HG03139 (cell line): ENCODE data around the gene DNTT.
A peak's percentile ranks its signal among the peaks of the same experiment; 100 is the strongest.
"Not testable (repeated sequence)": the region's sequence is repeated elsewhere in the genome, so short reads cannot be mapped to it uniquely, and the experiment has no call there.

Experiments
- ATAC-seq: cut with Tn5 transposase; IDR thresholded peaks from one replicate; pipeline ENCODE4 v1.9.1; 2021; ENCODE audit not compliant: unreplicated experiment

Gene DNTT

GRCh38 chr10:96306516-96306915, 2.3 kb downstream of the DNTT start:
- ATAC-seq, result peak; percentile 52

- ATAC-seq, result not testable (repeated sequence)
These were observed 4.6 kb downstream of the DNTT start for GRCh38 chr10:96308854-96309253.

- ATAC-seq, result no peak
These were observed 5.5 kb downstream of the DNTT start for GRCh38 chr10:96309628-96310320.

- ATAC-seq, result no peak
These were observed 6.1 kb downstream of the DNTT start for GRCh38 chr10:96310321-96310669.

GRCh38 chr10:96311180-96311715, 7.0 kb downstream of the DNTT start:
- ATAC-seq, result no peak

GRCh38 chr10:96313344-96313743, 9.1 kb downstream of the DNTT start:
- ATAC-seq, result no peak

- ATAC-seq, result no peak
These were observed 13.0 kb downstream of the DNTT start for GRCh38 chr10:96317067-96317833.

DNA sequence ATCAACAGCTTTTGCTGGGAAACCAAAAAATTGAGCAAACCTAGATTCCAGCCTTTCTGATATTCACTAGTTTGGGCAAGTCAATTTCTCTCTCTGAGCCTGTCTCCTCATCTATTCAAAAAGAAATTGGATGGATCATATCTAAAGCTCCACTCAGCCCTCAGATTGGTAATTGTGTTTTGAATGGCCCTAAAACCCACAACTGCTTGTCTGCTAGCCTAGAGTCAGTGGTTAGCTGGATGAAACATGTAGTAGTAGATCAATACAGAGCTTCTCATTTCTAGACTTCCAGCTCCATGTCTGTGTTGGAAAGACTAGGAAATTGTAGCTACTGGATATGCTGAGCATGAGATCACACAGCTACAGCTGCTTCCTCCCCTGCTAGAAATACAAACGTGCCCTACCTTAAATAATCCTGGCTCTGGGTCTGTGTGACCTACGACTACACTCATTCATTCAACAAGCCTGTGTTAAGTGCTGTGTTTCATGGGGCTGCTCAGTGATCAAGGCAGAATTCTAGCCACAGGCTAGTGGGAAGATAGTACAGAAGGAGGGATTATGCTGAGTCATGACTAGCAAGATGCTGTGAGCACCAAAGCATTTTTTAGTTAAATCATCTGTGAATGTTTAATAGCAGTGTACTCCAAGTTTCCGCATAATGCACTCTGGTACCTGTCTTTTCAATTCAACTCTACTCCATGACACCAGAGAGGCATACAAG, 15.7 kb downstream of the DNTT start:
- ATAC-seq, result no peak

- ATAC-seq, result no peak
These were observed 17.6 kb downstream of the DNTT start for GRCh38 chr10:96321822-96322221.

DNA sequence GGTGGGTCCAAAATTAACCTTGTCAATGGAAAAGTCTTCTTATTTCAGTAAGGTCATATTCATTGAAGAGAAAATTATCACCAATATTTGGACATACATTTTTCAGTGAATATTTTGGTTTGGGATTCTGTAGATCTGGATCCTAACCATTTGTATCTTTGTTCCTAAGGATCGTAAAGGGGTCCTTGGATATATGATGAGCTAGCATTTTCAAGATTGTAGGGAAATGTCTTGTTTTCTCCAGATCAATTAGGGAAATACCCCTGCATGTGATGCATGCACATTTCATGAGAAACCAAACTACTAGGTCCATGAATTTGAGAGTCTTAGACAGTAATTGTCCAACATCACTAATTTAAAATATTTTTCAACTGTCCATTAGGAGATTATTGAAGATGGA, 18.0 kb downstream of the DNTT start:
- ATAC-seq, result no peak

- no peak for ATAC-seq
These were observed 20.2 kb downstream of the DNTT start for GRCh38 chr10:96324447-96324846.

GRCh38 chr10:96325719-96326373, 21.6 kb downstream of the DNTT start:
- peak; percentile 96 for ATAC-seq

GRCh38 chr10:96327462-96327861, 23.2 kb downstream of the DNTT start:
- no peak for ATAC-seq

- ATAC-seq, result no peak
These were observed 28.9 kb downstream of the DNTT start for GRCh38 chr10:96333101-96333500.

DNA sequence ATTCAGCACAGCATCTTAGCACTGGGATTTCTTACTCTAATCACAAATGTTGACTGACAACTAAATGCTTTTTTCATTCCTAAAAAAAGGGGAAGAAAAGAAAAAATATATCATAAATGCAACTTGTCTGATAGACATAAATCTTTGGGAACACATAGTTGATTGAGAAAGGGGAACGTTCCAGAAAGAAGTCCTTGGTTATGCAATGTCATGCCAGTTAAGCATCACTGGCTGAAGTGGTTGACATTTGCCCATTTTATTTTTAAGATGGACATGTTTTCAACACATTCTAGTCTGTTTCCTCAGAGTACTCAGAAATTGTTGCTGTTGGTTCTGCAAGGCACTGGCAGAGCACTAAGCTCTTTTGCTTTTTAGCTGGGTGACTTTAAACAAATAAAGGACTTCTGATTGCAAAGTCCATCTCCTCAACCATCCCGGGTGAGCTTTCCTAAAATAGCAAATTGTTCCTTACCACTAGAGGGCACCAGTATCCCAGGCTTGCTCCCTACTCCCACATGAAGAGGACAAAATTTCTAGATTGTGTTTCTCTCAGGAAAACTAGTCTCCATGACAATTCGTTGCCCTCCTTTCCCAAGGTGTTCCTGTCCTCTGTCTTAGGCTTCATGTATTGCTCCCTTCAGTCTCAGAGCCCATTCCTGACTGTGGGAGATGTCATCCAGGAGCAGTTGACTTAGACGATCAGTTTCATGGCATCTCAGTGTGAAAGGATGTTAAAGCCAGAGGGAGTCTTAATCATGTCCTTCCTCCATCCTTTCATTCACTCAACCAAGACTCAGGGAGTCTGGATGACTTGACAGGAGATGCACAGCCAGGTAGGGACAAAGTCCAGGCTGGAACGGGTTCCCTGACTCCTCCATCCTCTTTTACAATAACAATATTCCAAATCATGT, 30.6 kb downstream of the DNTT start:
- no peak for ATAC-seq

DNA sequence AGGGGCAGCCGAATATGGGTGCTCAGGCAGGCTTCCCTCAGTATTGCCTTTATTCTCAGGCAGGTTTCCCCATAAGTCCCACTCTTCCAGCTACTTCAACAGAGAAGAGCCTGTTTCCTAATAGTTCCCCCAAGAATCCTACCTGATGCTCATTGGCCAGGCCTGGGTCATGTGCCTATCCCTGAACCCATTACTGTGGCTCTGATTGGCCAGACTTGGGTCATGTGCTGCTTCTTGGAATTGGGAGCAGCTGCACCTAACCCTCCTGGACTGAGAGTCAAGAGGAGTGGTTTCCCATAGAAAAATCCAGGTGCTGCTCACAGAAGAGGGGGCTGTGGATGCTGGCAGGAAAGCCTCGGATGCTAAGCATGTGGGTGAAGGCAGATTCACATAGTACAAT, 32.9 kb downstream of the DNTT start:
- no peak for ATAC-seq

DNA sequence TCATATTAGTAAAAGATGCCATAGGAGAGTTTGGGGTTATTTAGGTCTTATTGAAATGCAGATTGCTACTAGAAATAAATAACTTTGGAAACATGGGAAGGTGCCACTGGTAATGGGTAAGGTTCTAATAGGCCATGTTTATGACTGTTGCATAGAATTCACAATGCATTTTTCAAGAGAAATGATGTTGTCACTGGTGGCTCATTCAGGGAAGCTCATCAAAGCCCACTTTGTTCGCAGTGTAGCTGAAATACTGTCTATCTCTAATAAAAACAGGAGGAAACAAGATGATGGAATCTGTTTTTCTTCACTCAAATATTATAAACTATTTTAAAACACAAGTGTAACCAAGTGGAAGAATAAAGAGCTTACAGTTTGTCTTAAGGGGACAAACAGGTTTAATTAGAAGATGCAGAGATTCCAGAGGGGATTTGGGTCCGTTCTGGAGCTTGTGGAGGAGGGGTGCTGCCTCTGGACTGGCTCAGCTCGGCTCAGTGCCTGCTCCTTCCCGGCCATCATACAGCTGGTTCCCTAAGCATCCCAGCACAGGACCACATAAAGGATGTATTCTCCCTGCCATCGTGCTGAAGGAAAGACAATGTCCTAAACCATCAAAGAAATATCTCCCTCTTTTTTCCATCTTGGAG, 34.2 kb downstream of the DNTT start:
- no peak for ATAC-seq

GRCh38 chr10:96339383-96339782, 35.1 kb downstream of the DNTT start:
- no peak for ATAC-seq

- ATAC-seq, result no peak
These were observed 36.0 kb downstream of the DNTT start for GRCh38 chr10:96339956-96340904.
